ENCODE measurements around the gene SMIM10.

- no peak for TF ChIP-seq TEAD4 (IDR thresholded peaks at IDR 0.05)
- no peak for TF ChIP-seq MAX (IDR thresholded peaks at IDR 0.05)
- no peak for TF ChIP-seq TAF1 (IDR thresholded peaks at IDR 0.05; ENCODE audit: low read depth)
- TF ChIP-seq RAD21 (IDR thresholded peaks at IDR 0.05; ENCODE audit: low read depth) = no peak
- TF ChIP-seq EP300 (IDR thresholded peaks at IDR 0.05; ENCODE audit: borderline replicate concordance) = no peak
- no peak for TF ChIP-seq ZBTB7A (IDR thresholded peaks at IDR 0.05; ENCODE audit: low read depth)
- TF ChIP-seq CREB1 (IDR thresholded peaks at IDR 0.05; ENCODE audit: low read depth) = no peak
- no peak for TF ChIP-seq FOXM1 (IDR thresholded peaks at IDR 0.05; ENCODE audit: borderline replicate concordance, low read depth)
- no peak for TF ChIP-seq EGR1 (IDR thresholded peaks at IDR 0.05)
Observed at GRCh38 chrX:134982748-134983147, 8.0 kb upstream of the SMIM10 start.
